ENCODE data around the gene PLXNB2.

- TF ChIP-seq CTCF (IDR thresholded peaks at IDR 0.05) (no peak), POLR2A (IDR thresholded peaks at IDR 0.05) (no peak), POLR2AphosphoS5 (IDR thresholded peaks at IDR 0.05; ENCODE audit: insufficient read depth in 1 of 2, low read depth in 1 of 2) (no peak)
These were observed 42.3 kb downstream of the PLXNB2 start for GRCh38 chr22:50264946-50265669.

Measured in vagina (tissue), 2 donors.